Measurements from ENCODE around the gene FABP3.

Gene FABP3

DNA sequence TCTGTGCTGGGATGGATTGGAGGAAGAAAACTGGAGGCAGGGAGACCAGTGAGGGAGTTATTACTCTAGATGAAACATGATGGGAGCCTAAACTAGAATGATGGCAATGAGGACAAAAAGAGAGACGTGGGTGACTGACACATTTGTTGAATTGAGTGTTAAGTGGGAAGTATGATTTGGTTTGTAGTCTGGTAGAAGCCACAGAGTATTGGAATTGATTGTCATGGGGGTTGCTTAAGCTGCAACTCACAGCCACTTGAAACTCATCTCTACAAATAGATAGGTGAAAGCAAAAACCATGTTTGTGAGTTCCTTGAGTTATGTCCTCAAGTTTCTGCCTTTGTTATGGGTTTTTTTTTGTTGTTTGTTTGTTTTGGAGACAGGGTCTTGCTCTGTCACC, 28.4 kb downstream of the FABP3 start:
- no peaks in the 10 kb centered on the region for H3K9me3 ChIP-seq (ENCODE audit: insufficient read depth, low read depth, low read length)
- 2% methylated on average over 1 of the region's 1 CpG for WGBS
- peaks cover 59% of the 10 kb centered on the region for H3K36me3 ChIP-seq (ENCODE audit: insufficient read depth, low read length)
- no peaks in the 10 kb centered on the region for H3K4me1 ChIP-seq (ENCODE audit: insufficient read depth, low read length)
- H3K4me3 ChIP-seq (ENCODE audit: low read length), result no peak overlapping the region
- H3K27me3 ChIP-seq (ENCODE audit: insufficient read depth, low read length), result no peaks in the 10 kb centered on the region
- H3K9ac ChIP-seq (ENCODE audit: low read depth, low read length), result no peak overlapping the region
- H3K27ac ChIP-seq (ENCODE audit: low read depth, low read length), result no peak overlapping the region

DNA sequence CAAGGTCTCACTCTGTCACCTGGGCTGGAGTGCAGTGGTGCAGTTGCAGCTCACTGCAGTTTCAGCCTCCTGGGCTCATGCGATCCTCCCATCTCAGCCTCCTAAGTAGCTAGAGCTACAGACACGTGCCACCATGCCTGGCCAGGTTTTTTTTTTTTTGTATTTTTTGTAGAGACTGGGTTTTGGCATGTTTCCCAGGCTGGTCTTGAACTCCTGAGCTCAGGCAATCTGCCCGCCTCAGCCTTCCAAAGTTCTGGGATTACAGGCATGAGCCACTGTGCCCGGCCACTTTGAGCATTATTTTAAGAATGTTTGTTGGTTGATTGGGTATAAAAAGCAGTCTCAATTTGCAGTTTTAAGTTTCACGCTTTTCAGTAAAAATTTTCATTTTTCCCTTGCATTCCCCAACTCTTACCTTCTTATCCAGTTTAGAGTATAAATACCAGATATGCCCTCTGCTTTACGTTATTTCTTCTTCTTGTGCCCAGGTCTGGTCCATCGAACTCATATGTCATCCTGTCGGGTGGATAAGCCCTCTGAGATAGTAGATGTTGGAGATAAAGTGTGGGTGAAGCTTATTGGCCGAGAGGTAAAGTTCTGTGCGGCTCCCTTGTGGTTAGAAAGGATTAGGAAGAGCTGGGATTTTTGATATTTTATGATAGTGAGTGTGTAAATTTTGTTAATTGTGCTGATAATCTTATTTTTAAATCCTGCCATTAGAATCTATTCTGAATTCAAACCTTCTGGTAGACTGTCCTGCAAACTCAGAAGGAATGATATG, 36.0 kb downstream of the FABP3 start:
- no peaks in the 10 kb centered on the region for H3K4me1 ChIP-seq (ENCODE audit: insufficient read depth, low read length)
- no peaks in the 10 kb centered on the region for H3K9me3 ChIP-seq (ENCODE audit: insufficient read depth, low read depth, low read length)
- no peak overlapping the region for H3K4me3 ChIP-seq (ENCODE audit: low read length)
- peaks cover 38% of the 10 kb centered on the region for H3K36me3 ChIP-seq (ENCODE audit: insufficient read depth, low read length)
- no peak overlapping the region for H3K9ac ChIP-seq (ENCODE audit: low read depth, low read length)
- no peaks in the 10 kb centered on the region for H3K27me3 ChIP-seq (ENCODE audit: insufficient read depth, low read length)
- WGBS, result 85% methylated on average over 10 of the region's 10 CpGs
- H3K27ac ChIP-seq (ENCODE audit: low read depth, low read length), result no peak overlapping the region

DNA sequence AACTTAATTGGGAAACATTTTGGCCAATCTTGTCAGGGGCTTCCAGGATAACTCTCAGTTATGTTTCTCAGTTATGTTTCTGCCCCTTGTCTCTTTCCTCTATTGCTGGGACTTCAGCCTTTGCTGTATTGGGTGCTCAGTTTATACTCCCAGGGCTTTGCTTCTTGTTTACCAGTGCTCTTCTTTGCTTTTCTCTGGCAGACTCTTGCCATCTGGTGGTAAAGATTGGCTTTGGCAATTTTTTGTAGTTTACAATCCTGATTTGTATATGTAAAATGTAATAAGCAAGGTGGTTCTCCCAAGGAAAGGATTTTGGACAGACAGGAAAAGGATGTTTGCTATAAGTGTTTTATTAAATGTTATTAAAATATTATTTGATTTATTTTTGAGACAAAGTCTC, 37.9 kb downstream of the FABP3 start:
- H3K9ac ChIP-seq (ENCODE audit: low read depth, low read length), result no peak overlapping the region
- no peak overlapping the region for H3K27ac ChIP-seq (ENCODE audit: low read depth, low read length)
- H3K36me3 ChIP-seq (ENCODE audit: insufficient read depth, low read length), result peaks cover 29% of the 10 kb centered on the region
- H3K9me3 ChIP-seq (ENCODE audit: insufficient read depth, low read depth, low read length), result no peaks in the 10 kb centered on the region
- H3K27me3 ChIP-seq (ENCODE audit: insufficient read depth, low read length), result no peaks in the 10 kb centered on the region
- H3K4me3 ChIP-seq (ENCODE audit: low read length), result no peak overlapping the region
- H3K4me1 ChIP-seq (ENCODE audit: insufficient read depth, low read length), result no peaks in the 10 kb centered on the region

DNA sequence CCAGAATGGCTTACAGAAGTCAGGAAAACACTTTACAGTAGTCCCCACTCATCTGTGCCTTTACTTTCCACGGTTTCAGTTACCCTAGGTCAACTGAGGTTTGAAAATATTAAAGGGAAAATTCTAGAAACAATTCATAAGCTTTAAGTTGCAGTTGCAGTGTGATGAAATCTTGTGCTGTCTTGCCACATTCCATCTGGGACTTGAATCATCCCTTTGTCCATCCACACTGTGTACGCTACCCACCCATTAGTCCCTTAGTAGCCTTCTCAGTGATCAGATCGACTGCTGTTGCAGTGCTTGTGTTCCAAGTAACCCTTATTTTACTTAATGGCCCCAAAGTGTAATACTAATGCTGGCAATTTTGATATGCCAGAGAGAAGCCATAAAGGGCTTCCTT, 45.5 kb downstream of the FABP3 start:
- Histone ChIP-seq H3K4me1 (ENCODE audit: insufficient read depth, low read length) (no peaks in the 10 kb centered on the region), H3K27ac (ENCODE audit: low read depth, low read length) (no peak overlapping the region), H3K36me3 (ENCODE audit: insufficient read depth, low read length) (peaks cover 18% of the 10 kb centered on the region), H3K9me3 (ENCODE audit: insufficient read depth, low read depth, low read length) (no peaks in the 10 kb centered on the region), H3K27me3 (ENCODE audit: insufficient read depth, low read length) (no peaks in the 10 kb centered on the region), H3K4me3 (ENCODE audit: low read length) (no peak overlapping the region), H3K9ac (ENCODE audit: low read depth, low read length) (no peak overlapping the region)
- WGBS, result 92% methylated on average over 3 of the region's 3 CpGs

DNA sequence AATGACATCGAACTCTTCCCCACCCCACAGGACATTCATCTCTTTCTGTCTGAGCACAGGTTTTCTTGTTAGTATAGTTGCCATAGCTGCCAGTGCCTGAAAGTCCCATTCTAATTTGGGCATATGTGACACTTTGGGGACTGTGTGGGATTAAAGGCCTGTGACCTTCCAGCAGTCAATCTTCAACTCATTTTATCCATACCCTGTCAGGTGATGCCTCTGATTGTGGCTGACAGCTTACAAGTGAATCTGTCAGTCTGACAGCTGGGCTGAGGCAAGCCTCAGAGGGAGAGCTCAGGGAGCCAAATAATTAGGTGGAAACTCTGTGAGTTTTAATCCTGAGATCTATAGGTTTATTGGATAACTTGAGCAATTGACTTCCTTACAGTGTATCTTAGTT, 46.4 kb downstream of the FABP3 start:
- no peak overlapping the region for H3K9ac ChIP-seq (ENCODE audit: low read depth, low read length)
- whole genome bisulfite sequencing, result no CpG with 5 or more reads among the region's 1 CpG
- H3K27me3 ChIP-seq (ENCODE audit: insufficient read depth, low read length), result no peaks in the 10 kb centered on the region
- no peak overlapping the region for H3K27ac ChIP-seq (ENCODE audit: low read depth, low read length)
- H3K36me3 ChIP-seq (ENCODE audit: insufficient read depth, low read length), result peaks cover 25% of the 10 kb centered on the region
- H3K4me1 ChIP-seq (ENCODE audit: insufficient read depth, low read length), result no peaks in the 10 kb centered on the region
- H3K4me3 ChIP-seq (ENCODE audit: low read length), result no peak overlapping the region
- H3K9me3 ChIP-seq (ENCODE audit: insufficient read depth, low read depth, low read length), result no peaks in the 10 kb centered on the region

DNA sequence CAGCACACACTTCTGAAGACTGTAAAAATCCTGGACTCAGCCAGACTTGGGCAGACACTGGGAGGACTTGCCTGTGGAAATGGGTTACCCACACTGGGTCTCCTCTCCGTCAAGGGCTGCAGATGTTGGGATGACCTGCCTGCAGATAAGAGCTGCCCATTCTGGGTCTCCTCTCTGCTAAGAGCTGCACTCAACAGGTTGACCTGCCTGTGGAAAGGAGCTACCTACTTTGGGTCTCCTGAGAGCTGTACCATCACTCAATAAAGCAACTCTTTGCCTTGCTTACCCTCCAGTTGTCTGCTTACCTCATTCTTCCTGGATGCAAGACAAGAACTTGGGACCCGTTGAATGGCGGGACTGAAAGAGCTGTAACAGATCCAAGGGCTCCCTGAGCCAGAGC, 47.9 kb downstream of the FABP3 start:
- Histone ChIP-seq H3K4me3 (ENCODE audit: low read length) (no peak overlapping the region), H3K9ac (ENCODE audit: low read depth, low read length) (no peak overlapping the region), H3K9me3 (ENCODE audit: insufficient read depth, low read depth, low read length) (no peaks in the 10 kb centered on the region), H3K27ac (ENCODE audit: low read depth, low read length) (no peak overlapping the region), H3K36me3 (ENCODE audit: insufficient read depth, low read length) (peaks cover 34% of the 10 kb centered on the region), H3K4me1 (ENCODE audit: insufficient read depth, low read length) (no peaks in the 10 kb centered on the region), H3K27me3 (ENCODE audit: insufficient read depth, low read length) (no peaks in the 10 kb centered on the region)
- 92% methylated on average over 3 of the region's 3 CpGs for WGBS

DNA sequence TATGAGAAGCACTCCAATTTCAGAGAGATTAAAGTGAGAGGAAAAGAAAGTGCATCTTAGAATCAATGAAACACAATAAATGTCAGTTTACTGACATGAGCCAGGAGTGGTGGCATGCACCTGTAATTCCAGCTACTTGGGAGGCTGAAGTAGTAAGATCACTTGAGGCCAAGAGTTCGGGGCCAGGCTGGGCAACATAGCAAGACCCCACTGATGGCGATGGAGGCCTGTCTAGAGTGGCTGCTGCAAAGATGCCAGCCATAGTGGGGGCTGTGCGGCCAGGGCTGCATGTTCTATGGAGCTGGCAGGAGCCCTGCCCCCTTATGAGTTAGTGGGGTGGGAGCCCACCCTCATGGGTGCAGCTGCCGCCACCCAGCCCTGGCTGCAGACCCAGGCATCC, 48.8 kb downstream of the FABP3 start:
- H3K9me3 ChIP-seq (ENCODE audit: insufficient read depth, low read depth, low read length), result no peaks in the 10 kb centered on the region
- H3K4me3 ChIP-seq (ENCODE audit: low read length), result no peak overlapping the region
- H3K27ac ChIP-seq (ENCODE audit: low read depth, low read length), result no peak overlapping the region
- H3K27me3 ChIP-seq (ENCODE audit: insufficient read depth, low read length), result no peaks in the 10 kb centered on the region
- peaks cover 43% of the 10 kb centered on the region for H3K36me3 ChIP-seq (ENCODE audit: insufficient read depth, low read length)
- WGBS, result 95% methylated on average over 4 of the region's 4 CpGs
- no peaks in the 10 kb centered on the region for H3K4me1 ChIP-seq (ENCODE audit: insufficient read depth, low read length)
- H3K9ac ChIP-seq (ENCODE audit: low read depth, low read length), result no peak overlapping the region

DNA sequence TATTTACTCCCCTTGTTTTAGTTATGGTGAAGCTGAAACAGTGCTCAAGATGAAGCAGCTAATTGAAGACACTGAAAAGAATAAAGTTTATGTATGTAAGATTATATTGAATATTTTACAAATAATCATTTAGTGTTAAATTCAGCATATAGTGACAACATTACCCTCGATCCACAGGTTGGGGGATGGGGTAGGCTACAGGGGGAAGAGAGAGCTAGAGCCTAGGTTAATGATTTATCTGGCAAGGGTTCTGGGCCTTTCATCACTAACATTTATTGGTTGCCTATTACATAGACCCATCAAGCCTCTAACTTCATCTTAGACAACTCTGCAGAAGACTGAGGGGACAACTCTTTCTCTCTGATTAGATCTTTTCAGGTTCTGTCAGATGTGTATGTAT, 54.7 kb downstream of the FABP3 start:
- WGBS, result no CpG with 5 or more reads among the region's 1 CpG
- Histone ChIP-seq H3K4me1 (ENCODE audit: insufficient read depth, low read length) (no peaks in the 10 kb centered on the region), H3K27me3 (ENCODE audit: insufficient read depth, low read length) (no peaks in the 10 kb centered on the region), H3K9me3 (ENCODE audit: insufficient read depth, low read depth, low read length) (no peaks in the 10 kb centered on the region), H3K36me3 (ENCODE audit: insufficient read depth, low read length) (peaks cover 85% of the 10 kb centered on the region), H3K9ac (ENCODE audit: low read depth, low read length) (no peak overlapping the region), H3K4me3 (ENCODE audit: low read length) (no peak overlapping the region), H3K27ac (ENCODE audit: low read depth, low read length) (no peak overlapping the region)

DNA sequence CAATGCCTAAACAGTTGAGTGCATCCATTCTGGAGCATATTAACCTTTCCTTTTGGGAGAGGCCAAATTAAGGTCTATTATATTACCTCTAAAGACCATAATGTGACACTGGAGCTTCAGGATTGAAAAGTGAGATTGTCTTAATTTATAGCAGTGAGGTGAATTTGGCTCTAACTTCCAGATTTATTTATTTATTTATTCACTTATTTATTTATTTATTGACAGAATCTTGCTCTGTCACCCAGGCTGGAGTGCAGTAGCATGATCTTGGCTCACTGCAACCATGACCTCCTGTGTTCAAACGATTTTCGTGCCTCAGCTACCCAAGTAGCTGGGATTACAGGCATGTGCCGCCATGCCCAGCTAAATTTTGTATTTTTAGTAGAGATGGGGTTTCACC, 57.0 kb downstream of the FABP3 start:
- WGBS, result 95% methylated on average over 3 of the region's 3 CpGs
- Histone ChIP-seq H3K9ac (ENCODE audit: low read depth, low read length) (no peak overlapping the region), H3K27ac (ENCODE audit: low read depth, low read length) (no peak overlapping the region), H3K9me3 (ENCODE audit: insufficient read depth, low read depth, low read length) (no peaks in the 10 kb centered on the region), H3K4me1 (ENCODE audit: insufficient read depth, low read length) (no peaks in the 10 kb centered on the region), H3K36me3 (ENCODE audit: insufficient read depth, low read length) (peaks cover 93% of the 10 kb centered on the region), H3K4me3 (ENCODE audit: low read length) (no peak overlapping the region), H3K27me3 (ENCODE audit: insufficient read depth, low read length) (no peaks in the 10 kb centered on the region)

Measured in HUES64 (cell line).